Astrocyte of the spinal cord (primary cell): ENCODE measurements around the gene DCLK1.
A peak's percentile ranks its signal among the peaks of the same experiment; 100 is the strongest.

Experiments used
- DNase-seq: peaks from one replicate; pipeline ENCODE4 v3.0.0; 2011; ENCODE audit warnings: low read depth, low spot score
- H3K4me3 ChIP-seq: 2 replicates; pipeline ENCODE4 v1.5.1; 2011; ENCODE audit warnings: low read depth, mild to moderate bottlenecking, low read length, moderate library complexity
- in situ Hi-C: cut with HindIII; loops from 2 replicates; pipeline ENCODE4 v1.10.0; 2017; ENCODE audit warnings: low sequenced_read_pairs
- TF ChIP-seq, protein P1 (sequence below): IDR thresholded peaks from 2 replicates; pipeline ENCODE4 v1.5.1; 2012; ENCODE audit warnings: low read depth, mild to moderate bottlenecking, low read length, inconsistent platforms

The DCLK1 gene

DNA sequence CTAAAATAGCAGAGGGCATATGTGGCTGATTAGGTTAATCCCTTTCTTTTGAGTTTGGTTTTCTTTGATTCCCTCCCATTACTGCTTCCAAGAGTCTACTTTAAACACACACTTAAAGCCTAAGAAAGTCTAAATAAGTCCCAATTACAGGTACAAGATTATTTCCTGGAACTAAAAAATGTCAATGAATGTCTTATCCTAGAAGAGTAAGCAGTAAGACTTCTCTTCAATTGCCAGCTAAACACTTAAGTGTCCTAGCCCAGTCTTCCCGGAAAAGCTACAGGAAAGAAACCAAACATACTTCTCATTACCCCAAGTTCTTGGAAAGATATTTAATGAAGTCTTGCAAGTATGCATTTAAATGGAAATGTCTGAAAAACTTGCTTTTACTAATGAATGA is 233.1 kb downstream of the DCLK1 start:
- no peak overlapping the region for H3K4me3 ChIP-seq
- TF ChIP-seq, protein P1, sequence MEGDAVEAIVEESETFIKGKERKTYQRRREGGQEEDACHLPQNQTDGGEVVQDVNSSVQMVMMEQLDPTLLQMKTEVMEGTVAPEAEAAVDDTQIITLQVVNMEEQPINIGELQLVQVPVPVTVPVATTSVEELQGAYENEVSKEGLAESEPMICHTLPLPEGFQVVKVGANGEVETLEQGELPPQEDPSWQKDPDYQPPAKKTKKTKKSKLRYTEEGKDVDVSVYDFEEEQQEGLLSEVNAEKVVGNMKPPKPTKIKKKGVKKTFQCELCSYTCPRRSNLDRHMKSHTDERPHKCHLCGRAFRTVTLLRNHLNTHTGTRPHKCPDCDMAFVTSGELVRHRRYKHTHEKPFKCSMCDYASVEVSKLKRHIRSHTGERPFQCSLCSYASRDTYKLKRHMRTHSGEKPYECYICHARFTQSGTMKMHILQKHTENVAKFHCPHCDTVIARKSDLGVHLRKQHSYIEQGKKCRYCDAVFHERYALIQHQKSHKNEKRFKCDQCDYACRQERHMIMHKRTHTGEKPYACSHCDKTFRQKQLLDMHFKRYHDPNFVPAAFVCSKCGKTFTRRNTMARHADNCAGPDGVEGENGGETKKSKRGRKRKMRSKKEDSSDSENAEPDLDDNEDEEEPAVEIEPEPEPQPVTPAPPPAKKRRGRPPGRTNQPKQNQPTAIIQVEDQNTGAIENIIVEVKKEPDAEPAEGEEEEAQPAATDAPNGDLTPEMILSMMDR = no peak
- in situ Hi-C loops = no loop called here
- no peak for DNase-seq

DNA sequence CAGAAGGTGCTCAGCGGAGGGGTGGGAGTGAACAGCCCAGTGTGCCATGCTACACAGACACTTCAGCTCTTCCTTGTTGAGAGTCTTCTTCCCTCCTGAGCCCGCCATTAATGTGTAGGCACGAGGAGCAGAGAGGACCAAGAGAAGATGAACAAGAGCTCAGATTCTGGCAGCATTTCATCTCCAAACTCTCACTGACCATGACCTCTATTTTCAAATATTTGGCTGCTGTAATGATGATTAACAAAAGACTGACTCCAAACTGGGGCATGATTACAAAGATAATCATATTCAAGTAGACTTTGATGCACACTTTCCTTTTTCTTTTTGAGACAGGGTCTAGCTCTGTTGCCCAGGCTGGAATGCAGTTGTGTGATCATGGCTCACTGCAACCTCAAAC is 236.5 kb downstream of the DCLK1 start:
- in situ Hi-C loops = no loop called here
- TF ChIP-seq, protein P1 = no peak

DNA sequence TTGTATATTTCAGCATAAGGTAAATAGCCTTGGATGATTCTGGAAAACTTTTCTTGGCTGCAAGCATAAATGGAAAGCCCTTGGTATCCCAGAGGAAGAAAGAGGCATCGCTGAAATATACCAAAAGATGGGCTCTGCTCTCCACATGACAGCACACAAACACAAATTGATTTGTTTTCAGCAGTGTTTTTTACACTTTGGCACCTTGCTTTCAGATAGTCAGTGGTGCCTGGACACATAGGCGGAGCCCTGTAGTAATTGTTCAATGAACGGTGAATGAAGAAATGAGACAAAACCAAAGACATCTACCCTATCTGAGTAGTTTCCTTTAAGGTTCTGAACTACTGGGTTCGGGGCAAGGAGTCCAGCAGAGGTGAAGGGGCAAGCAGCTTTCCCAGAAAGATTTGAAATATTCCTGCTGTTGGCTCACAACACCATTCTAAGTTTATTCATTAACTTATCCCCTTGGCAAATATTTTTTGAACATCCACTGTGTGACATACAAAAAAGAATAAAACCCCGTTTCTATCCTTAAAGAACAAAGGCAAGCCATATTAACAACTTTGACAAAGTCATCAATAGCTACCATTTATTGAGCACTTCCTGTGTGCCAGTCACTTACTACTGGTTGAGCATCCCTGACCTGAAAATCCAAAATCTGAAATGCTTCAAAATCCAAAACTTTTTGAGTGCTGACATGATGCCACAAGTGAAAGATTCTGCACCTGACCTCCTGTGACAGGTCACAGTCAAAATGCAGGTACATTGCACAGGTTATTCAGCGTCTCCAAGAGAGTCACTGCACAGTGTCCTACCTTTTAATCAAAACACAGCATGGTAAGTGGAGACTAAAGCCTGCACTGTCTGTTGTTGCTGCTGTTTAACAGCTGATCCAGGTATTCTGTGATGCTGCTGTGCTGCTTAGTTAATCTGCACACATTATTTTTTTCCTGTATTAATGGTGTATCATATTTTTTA is 238.1 kb downstream of the DCLK1 start:
- in situ Hi-C loops = no loop called here
- H3K4me3 ChIP-seq = no peak overlapping the region
- TF ChIP-seq, protein P1 = no peak
- DNase-seq = no peak

More for the DNA sequence above, 236.5 kb downstream of the DCLK1 start:
- DNase-seq = no peak
- no peak overlapping the region for H3K4me3 ChIP-seq

DNA sequence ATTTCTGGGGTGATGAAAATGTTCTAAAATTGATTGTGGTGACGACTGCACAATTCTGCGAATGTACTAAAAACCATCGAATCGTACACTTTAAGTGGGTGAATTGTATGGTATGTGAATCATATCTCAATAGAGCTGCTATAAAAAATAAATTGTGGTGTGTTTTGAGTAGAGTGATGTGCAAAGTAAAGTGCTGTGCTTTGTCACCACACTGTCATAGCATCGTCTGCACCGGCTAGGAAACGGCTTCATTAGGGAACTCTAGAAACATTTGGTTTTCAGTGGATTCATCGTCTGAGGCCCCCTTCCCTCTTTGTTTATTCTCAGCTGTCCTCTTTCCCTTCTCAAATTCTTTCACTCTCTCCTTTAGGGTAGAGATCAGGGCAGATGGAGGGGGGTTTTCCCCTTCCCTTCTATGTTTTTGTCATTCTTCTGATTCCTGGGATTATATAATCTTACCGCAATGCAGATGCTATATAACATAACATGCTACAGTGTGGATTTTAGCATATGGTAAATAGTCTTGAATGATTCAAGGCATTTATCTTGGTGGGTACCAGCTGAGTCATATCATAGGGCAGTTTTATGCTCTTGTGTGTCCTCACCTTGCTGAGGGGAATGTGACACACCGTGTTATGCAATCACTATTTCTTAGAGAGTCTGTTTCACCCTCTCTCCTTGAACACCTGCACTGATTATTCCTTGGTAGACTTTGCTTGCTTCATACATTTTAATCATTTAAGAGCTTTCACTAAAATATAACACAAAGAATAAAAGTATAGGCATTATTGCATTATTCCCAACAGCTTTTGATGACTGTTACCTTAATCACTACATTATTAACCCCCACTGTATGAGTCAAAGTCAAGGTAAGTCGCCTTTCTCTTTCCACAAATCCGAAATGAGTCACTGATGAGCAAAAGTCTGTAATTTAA is 239.4 kb downstream of the DCLK1 start:
- DNase-seq = peak; percentile 6
- no peak overlapping the region for H3K4me3 ChIP-seq
- TF ChIP-seq, protein P1 = no peak
- in situ Hi-C loops = no loop called here

DNA sequence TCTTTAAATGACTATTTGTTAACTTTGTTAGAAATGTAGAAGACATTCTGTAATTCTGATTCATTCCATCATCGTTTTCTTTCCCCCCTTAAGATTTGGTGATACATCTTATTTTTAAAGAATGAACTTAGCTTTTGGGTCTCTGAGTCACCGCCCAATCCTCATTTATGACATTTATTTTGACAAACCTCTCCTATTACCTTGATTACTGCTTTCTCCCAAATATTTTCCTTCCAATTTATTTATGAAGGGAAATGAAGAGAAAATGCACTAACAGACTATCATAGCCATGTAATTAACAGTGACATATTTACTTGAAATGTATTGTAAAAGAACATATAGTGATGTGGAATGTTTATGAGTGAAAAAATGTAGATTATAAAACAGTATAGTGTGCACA is 241.6 kb downstream of the DCLK1 start:
- no peak overlapping the region for H3K4me3 ChIP-seq
- in situ Hi-C loops = no loop called here
- no peak for DNase-seq
- TF ChIP-seq, protein P1 = no peak

DNA sequence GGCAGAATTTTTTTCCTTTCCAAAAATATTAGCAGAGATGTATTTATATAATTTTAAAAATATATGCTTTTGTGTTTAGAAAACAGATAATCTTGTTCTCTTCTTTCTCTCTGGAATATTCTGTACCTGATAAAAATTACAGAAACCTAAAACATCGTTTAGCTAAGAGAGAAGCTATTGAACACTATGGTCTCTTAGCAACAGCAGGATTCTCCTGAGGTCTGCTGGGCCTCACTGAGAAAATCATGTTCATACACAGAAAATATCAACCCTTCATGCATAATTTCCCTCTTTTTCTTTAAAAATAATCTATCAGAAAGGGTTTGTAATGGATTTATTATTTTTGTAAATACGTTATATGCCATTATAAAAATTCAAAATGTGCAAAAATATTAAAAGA is 242.2 kb downstream of the DCLK1 start:
- in situ Hi-C loops = no loop called here
- TF ChIP-seq, protein P1 = no peak
- H3K4me3 ChIP-seq = no peak overlapping the region
- DNase-seq = no peak
